ENCODE measurements around the gene CCR6. TPM values are rescaled to one million over a fixed set of nuclear protein-coding genes. Genes with fewer than 3 reads are reported as not detected.

Gene CCR6
- total RNA-seq, 5 donors from 2014 or later (not counting 1 experiment from before 2014, with no cell fraction given): 3.2 to 19.4 (median 15.0) TPM

- peak overlapping the region; percentile 57 for H3K27ac ChIP-seq (ENCODE audit: low read length)
- DNase-seq (peak in 1 of 35 experiments; percentile 24), ATAC-seq (replicated peaks in 1 of 4) (peak in 3 of 4 experiments; percentile 43 to 54 (median 43))
- H3K36me3 ChIP-seq (ENCODE audit: control insufficient read depth in 2 of 2, extremely low read depth in 1 of 2, insufficient read depth in 1 of 2, low read length in 1 of 2): no peaks in the 10 kb centered on the region
- no peaks in the 10 kb centered on the region for H3K27me3 Mint-ChIP-seq
- no peaks in the 10 kb centered on the region for H3K27me3 ChIP-seq (replicated peaks in 1 of 2; ENCODE audit: control insufficient read depth in 2 of 2, extremely low read depth in 1 of 2, insufficient read depth in 2 of 2, low read length in 1 of 2)
- peaks cover 23% of the 10 kb centered on the region for H3K36me3 Mint-ChIP-seq
- peaks cover 0 to 30% of the 10 kb centered on the region in 2 experiments for H3K4me1 ChIP-seq (ENCODE audit: control insufficient read depth in 1 of 2, extremely low read depth in 1 of 2, insufficient read depth in 2 of 2, low read length in 2 of 2)
- H3K9me3 ChIP-seq: no peaks in the 10 kb centered on the region
- peak overlapping the region in 1 of 3 donors; percentile 24 for H3K4me3 Mint-ChIP-seq
- H3K27ac Mint-ChIP-seq: peak overlapping the region; percentile 71 to 83
- peaks cover 13 to 65% (median 29%) of the 10 kb centered on the region in 3 donors for H3K4me1 Mint-ChIP-seq
- ChIA-PET POLR2A (interaction anchor here in 1 of 2 donors (0.9 kb wide), 1 partner anchor 17 kb away, joined by 3 read pairs; no protein-coding TSS in a partner anchor), CTCF (interaction anchor here in 1 of 2 donors (1.4 to 1.7 kb wide), 2 partner anchors 11 to 38 kb away, joined by 3 to 6 read pairs; no protein-coding TSS in a partner anchor)
- no peak overlapping the region for H3K4me3 ChIP-seq (ENCODE audit: control insufficient read depth in 1 of 2, extremely low read depth in 1 of 2, low read length in 1 of 2)
- WGBS (ENCODE audit: insufficient coverage): 88% methylated on average over 26 of the region's 33 CpGs
- H3K9me3 Mint-ChIP-seq: no peaks in the 10 kb centered on the region
These were observed 8.1 kb downstream of the CCR6 start for GRCh38 chr6:167130712-167131684.

- ChIA-PET CTCF (no interaction called here), POLR2A (no interaction called here)
- Mint-ChIP-seq H3K9me3 (no peaks in the 10 kb centered on the region), H3K36me3 (peaks cover 24% of the 10 kb centered on the region), H3K27me3 (no peaks in the 10 kb centered on the region), H3K4me1 (peaks cover 6 to 62% (median 33%) of the 10 kb centered on the region in 3 donors), H3K4me3 (no peak overlapping the region), H3K27ac (peak overlapping the region in 1 of 2 donors; percentile 33)
- Histone ChIP-seq H3K9me3 (no peaks in the 10 kb centered on the region), H3K4me3 (ENCODE audit: control insufficient read depth in 1 of 2, extremely low read depth in 1 of 2, low read length in 1 of 2) (no peak overlapping the region), H3K36me3 (ENCODE audit: control insufficient read depth in 2 of 2, extremely low read depth in 1 of 2, insufficient read depth in 1 of 2, low read length in 1 of 2) (no peaks in the 10 kb centered on the region), H3K27ac (ENCODE audit: low read length) (no peak overlapping the region), H3K4me1 (ENCODE audit: control insufficient read depth in 1 of 2, extremely low read depth in 1 of 2, insufficient read depth in 2 of 2, low read length in 2 of 2) (peaks cover 0 to 17% of the 10 kb centered on the region in 2 experiments), H3K27me3 (replicated peaks in 1 of 2; ENCODE audit: control insufficient read depth in 2 of 2, extremely low read depth in 1 of 2, insufficient read depth in 2 of 2, low read length in 1 of 2) (no peaks in the 10 kb centered on the region)
- no peak for DNase-seq
- no peak for ATAC-seq (replicated peaks in 1 of 4)
- 88% methylated on average over 15 of the region's 23 CpGs for WGBS (ENCODE audit: insufficient coverage)
These were observed 11.8 kb downstream of the CCR6 start for GRCh38 chr6:167134448-167135328.

- H3K9me3 Mint-ChIP-seq: no peaks in the 10 kb centered on the region
- H3K36me3 Mint-ChIP-seq: peaks cover 24% of the 10 kb centered on the region
- no peak for DNase-seq
- H3K4me3 ChIP-seq (ENCODE audit: control insufficient read depth in 1 of 2, extremely low read depth in 1 of 2, low read length in 1 of 2): no peak overlapping the region
- no peak for ATAC-seq (replicated peaks in 1 of 4)
- no peaks in the 10 kb centered on the region for H3K36me3 ChIP-seq (ENCODE audit: control insufficient read depth in 2 of 2, extremely low read depth in 1 of 2, insufficient read depth in 1 of 2, low read length in 1 of 2)
- no peaks in the 10 kb centered on the region for H3K27me3 ChIP-seq (replicated peaks in 1 of 2; ENCODE audit: control insufficient read depth in 2 of 2, extremely low read depth in 1 of 2, insufficient read depth in 2 of 2, low read length in 1 of 2)
- no peaks in the 10 kb centered on the region for H3K27me3 Mint-ChIP-seq
- no peak overlapping the region for H3K4me3 Mint-ChIP-seq
- WGBS (ENCODE audit: insufficient coverage): 63% methylated on average over 8 of the region's 13 CpGs
- H3K27ac Mint-ChIP-seq: peak overlapping the region; percentile 31 to 56
- peaks cover 0 to 12% of the 10 kb centered on the region in 2 experiments for H3K4me1 ChIP-seq (ENCODE audit: control insufficient read depth in 1 of 2, extremely low read depth in 1 of 2, insufficient read depth in 2 of 2, low read length in 2 of 2)
- no peak overlapping the region for H3K27ac ChIP-seq (ENCODE audit: low read length)
- H3K9me3 ChIP-seq: no peaks in the 10 kb centered on the region
- POLR2A ChIA-PET: no interaction called here
- CTCF ChIA-PET: interaction anchor here in 1 of 2 donors (1.1 kb wide), 1 partner anchor 362 kb away, joined by 3 read pairs; no protein-coding TSS in a partner anchor
- H3K4me1 Mint-ChIP-seq: peaks cover 0 to 62% (median 26%) of the 10 kb centered on the region in 3 donors
These were observed 13.5 kb downstream of the CCR6 start for GRCh38 chr6:167136376-167136775.

GRCh38 chr6:167137081-167137480 is 14.2 kb downstream of the CCR6 start:
- H3K9me3 ChIP-seq: no peaks in the 10 kb centered on the region
- no peak overlapping the region for H3K4me3 ChIP-seq (ENCODE audit: control insufficient read depth in 1 of 2, extremely low read depth in 1 of 2, low read length in 1 of 2)
- WGBS (ENCODE audit: insufficient coverage): 75% methylated on average over 10 of the region's 10 CpGs
- DNase-seq (no peak), ATAC-seq (replicated peaks in 1 of 4) (no peak)
- ChIA-PET CTCF (interaction anchor here in 1 of 2 donors (1.1 kb wide), 1 partner anchor 363 kb away, joined by 3 read pairs; no protein-coding TSS in a partner anchor), POLR2A (no interaction called here)
- peaks cover 0 to 17% of the 10 kb centered on the region in 2 experiments for H3K4me1 ChIP-seq (ENCODE audit: control insufficient read depth in 1 of 2, extremely low read depth in 1 of 2, insufficient read depth in 2 of 2, low read length in 2 of 2)
- Mint-ChIP-seq H3K4me3 (peak overlapping the region in 1 of 3 donors; percentile 21), H3K27me3 (no peaks in the 10 kb centered on the region), H3K9me3 (no peaks in the 10 kb centered on the region), H3K36me3 (peaks cover 24% of the 10 kb centered on the region), H3K4me1 (peaks cover 0 to 63% (median 30%) of the 10 kb centered on the region in 3 donors), H3K27ac (peak overlapping the region; percentile 2 to 56)
- H3K27ac ChIP-seq (ENCODE audit: low read length): no peak overlapping the region
- H3K36me3 ChIP-seq (ENCODE audit: control insufficient read depth in 2 of 2, extremely low read depth in 1 of 2, insufficient read depth in 1 of 2, low read length in 1 of 2): no peaks in the 10 kb centered on the region
- H3K27me3 ChIP-seq (replicated peaks in 1 of 2; ENCODE audit: control insufficient read depth in 2 of 2, extremely low read depth in 1 of 2, insufficient read depth in 2 of 2, low read length in 1 of 2): no peaks in the 10 kb centered on the region

GRCh38 chr6:167137881-167138280 is 15.0 kb downstream of the CCR6 start:
- Mint-ChIP-seq H3K36me3 (peaks cover 24% of the 10 kb centered on the region), H3K4me3 (no peak overlapping the region), H3K4me1 (peaks cover 0 to 60% (median 33%) of the 10 kb centered on the region in 3 donors), H3K27me3 (no peaks in the 10 kb centered on the region), H3K27ac (peak overlapping the region; percentile 2 to 34), H3K9me3 (no peaks in the 10 kb centered on the region)
- CTCF ChIA-PET: interaction anchor here (0.7 to 1.3 kb wide), 3 partner anchors 12 to 350 kb away, joined by 3 to 7 read pairs (median 3); no protein-coding TSS in a partner anchor
- Histone ChIP-seq H3K9me3 (no peaks in the 10 kb centered on the region), H3K27me3 (replicated peaks in 1 of 2; ENCODE audit: control insufficient read depth in 2 of 2, extremely low read depth in 1 of 2, insufficient read depth in 2 of 2, low read length in 1 of 2) (no peaks in the 10 kb centered on the region), H3K36me3 (ENCODE audit: control insufficient read depth in 2 of 2, extremely low read depth in 1 of 2, insufficient read depth in 1 of 2, low read length in 1 of 2) (no peaks in the 10 kb centered on the region), H3K4me1 (ENCODE audit: control insufficient read depth in 1 of 2, extremely low read depth in 1 of 2, insufficient read depth in 2 of 2, low read length in 2 of 2) (peaks cover 0 to 18% of the 10 kb centered on the region in 2 experiments), H3K27ac (ENCODE audit: low read length) (no peak overlapping the region), H3K4me3 (ENCODE audit: control insufficient read depth in 1 of 2, extremely low read depth in 1 of 2, low read length in 1 of 2) (no peak overlapping the region)
- no peak for ATAC-seq (replicated peaks in 1 of 4)
- POLR2A ChIA-PET: interaction anchor here (0.6 to 0.8 kb wide), 2 partner anchors 14 to 118 kb away, joined by 3 to 5 read pairs; no protein-coding TSS in a partner anchor
- 94% methylated on average over 5 of the region's 6 CpGs for WGBS (ENCODE audit: insufficient coverage)
- no peak for DNase-seq

Data from T-cell (primary cell).